ENCODE data around the gene PRR15L.

PRR15L gene

DNA sequence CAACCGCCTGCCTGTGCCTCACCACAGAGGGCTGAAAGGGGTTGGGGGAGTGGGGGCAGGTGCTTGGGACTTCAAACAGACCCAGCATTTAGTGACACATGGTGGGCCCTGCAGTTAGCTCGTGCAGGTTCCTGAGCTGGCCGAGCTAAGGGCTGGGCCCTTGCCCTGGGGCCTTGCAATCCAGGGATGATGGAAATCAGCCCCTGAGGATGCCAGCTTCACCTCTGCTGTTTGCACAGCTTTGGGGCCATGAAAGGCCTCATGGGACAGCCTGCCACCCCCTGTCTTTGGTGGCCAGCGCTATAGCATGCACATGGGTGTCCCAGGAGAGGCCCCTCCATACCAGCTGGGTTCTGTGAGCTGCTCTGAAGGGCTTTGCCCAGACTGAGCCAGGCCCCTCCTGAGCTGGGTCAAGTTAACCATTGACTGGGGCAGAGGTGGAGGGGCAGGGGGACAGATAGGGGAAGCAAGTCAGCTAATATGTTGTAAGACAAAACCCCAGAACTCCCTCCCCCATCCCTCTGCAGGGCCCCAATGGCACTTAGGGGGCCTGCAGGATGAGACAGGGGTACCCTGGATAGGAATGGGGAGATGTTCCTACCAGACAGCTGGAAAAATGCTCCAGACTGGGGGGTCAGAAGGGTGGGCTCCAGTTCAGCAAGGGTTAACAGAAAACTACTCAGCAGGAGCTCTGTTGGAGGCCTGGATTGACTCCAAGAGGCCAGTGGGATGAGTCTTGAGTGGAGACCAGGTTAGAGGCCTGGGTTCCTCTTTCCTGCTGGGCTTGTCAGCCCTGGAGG is 692 bp downstream of the PRR15L start:
- H3K4me3 ChIP-seq (ENCODE audit: low read depth, low read length): 0 out of 2 replicates have a peak overlapping the region, but pooled peaks have one; percentile 30
- H3K27me3 ChIP-seq (ENCODE audit: control insufficient read depth, insufficient read depth, low read length): no peaks in the 10 kb centered on the region
- peaks cover 11% of the 10 kb centered on the region for H3K4me1 ChIP-seq (ENCODE audit: control insufficient read depth, insufficient read depth, low read length)
- H3K27ac ChIP-seq (ENCODE audit: low read depth, low read length): no peak overlapping the region
- H3K9me3 ChIP-seq (ENCODE audit: control insufficient read depth, insufficient read depth, low read length): no peaks in the 10 kb centered on the region
- H3K36me3 ChIP-seq (ENCODE audit: control insufficient read depth, insufficient read depth, low read length): no peaks in the 10 kb centered on the region
- no peak overlapping the region for H3K9ac ChIP-seq (ENCODE audit: low read depth, low read length)

DNA sequence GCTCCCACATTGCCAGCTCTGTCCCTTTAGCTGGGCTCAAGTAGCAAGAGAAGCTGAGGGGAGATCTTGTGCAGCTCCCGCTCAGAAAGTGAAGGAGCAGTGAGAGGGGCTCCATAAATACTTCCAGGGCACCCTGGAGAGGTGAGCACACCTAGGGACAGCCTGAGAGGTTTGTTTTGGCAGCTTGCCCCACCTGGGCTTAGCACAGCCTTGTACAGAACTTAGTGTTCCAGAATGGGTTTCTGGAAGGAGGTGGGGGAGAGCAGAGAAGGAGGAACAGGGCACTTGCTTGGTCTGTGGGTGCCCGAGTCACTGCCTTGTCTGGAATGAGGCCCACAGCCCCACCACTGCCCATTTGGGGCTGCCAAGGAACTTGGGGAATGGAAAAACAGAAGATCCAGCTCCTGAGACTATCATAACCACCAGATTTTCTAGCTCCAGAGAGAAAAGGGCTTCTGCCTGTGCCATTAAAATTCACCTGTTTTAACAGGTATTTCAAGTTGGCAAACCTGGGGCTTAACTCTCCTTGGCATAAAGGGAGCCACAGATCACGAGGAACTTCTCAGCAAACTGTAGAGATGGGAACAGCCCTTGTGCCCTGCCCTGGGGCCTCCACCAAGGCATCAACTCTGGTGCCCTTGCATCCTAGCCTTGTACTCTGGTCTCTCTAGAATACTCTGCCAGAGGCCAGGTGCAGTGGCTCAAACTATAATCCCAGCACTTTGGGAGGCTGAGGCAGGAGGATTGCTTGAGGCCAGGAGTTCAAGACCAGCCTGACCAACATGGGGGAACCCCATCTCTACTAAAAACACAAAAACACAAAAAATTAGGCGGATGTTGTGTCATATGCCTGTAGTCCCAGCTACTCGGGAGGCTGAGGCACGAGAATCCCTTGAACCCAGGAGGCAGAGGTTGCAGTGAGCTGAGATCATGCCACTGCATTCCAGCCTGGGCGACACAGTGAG is 1.9 kb downstream of the PRR15L start:
- H3K9ac ChIP-seq (ENCODE audit: low read depth, low read length): no peak overlapping the region
- no peaks in the 10 kb centered on the region for H3K27me3 ChIP-seq (ENCODE audit: control insufficient read depth, insufficient read depth, low read length)
- peaks cover 11% of the 10 kb centered on the region for H3K4me1 ChIP-seq (ENCODE audit: control insufficient read depth, insufficient read depth, low read length)
- H3K36me3 ChIP-seq (ENCODE audit: control insufficient read depth, insufficient read depth, low read length): no peaks in the 10 kb centered on the region
- H3K9me3 ChIP-seq (ENCODE audit: control insufficient read depth, insufficient read depth, low read length): no peaks in the 10 kb centered on the region
- H3K27ac ChIP-seq (ENCODE audit: low read depth, low read length): no peak overlapping the region
- H3K4me3 ChIP-seq (ENCODE audit: low read depth, low read length): no peak overlapping the region

DNA sequence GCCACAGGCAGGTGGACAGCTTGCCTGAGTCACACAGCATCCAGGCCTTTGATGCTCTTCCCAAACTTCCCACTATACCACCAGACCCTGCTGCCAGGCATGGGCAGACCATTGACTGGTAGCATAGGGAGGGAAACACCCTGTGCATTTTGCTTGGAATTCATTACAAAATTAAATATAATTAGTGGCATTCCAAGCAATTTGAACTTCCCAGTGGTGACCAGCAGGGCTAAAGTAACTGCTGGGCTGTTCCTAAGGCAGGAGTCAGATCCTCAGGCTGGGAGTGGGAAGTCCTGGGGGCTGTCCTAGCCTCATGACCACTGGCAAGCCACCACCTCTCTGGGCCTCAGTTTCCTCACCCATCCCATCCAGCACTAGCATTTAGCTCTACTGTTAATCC is 3.8 kb downstream of the PRR15L start:
- Histone ChIP-seq H3K9me3 (ENCODE audit: control insufficient read depth, insufficient read depth, low read length) (no peaks in the 10 kb centered on the region), H3K36me3 (ENCODE audit: control insufficient read depth, insufficient read depth, low read length) (no peaks in the 10 kb centered on the region), H3K4me3 (ENCODE audit: low read depth, low read length) (no peak overlapping the region), H3K27ac (ENCODE audit: low read depth, low read length) (no peak overlapping the region), H3K4me1 (ENCODE audit: control insufficient read depth, insufficient read depth, low read length) (peaks cover 15% of the 10 kb centered on the region), H3K9ac (ENCODE audit: low read depth, low read length) (no peak overlapping the region), H3K27me3 (ENCODE audit: control insufficient read depth, insufficient read depth, low read length) (no peaks in the 10 kb centered on the region)

DNA sequence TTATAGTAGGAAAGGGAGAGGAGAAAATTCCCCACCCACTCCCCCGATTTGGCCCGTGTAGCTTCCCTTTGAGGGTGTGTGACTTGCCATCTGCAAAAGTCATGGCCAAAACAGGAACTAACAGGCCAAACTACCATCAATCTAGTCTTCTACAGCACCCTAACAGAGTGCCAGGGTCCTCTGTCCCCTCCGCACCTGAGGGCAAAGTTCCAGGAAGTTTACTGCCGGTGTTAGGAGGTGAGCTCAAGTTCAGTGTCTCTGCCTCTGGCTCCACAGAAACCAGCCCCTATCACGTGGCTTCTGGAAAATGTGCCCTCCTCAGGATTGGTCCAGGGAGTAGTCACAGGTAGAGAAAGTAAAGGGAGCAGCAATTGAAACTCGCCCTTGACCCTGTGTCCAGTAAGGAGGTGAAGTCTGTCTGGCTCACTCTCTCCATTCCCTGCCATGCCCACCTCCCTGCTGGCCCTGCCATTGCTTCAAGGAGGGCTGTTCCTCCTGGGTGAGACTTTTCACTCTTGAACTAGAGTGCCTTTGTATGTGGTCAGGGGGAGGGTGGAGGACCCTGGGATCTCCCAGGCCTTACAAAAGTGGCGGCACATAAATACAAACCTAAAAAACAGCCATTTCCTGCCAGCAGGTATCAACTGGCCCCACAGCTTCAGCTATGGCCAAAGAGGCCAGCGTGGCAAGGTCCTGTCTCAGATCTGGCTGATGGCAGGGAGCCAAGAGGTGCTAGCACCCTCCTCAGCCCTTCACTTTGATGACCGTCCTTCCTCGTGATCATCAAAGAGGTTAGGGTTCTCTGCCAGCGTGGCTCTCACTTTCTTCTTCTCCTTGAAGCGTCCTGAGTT is 5.3 kb downstream of the PRR15L start:
- Histone ChIP-seq H3K9ac (ENCODE audit: low read depth, low read length) (no peak overlapping the region), H3K4me1 (ENCODE audit: control insufficient read depth, insufficient read depth, low read length) (peaks cover 7% of the 10 kb centered on the region), H3K27ac (ENCODE audit: low read depth, low read length) (no peak overlapping the region)

DNA sequence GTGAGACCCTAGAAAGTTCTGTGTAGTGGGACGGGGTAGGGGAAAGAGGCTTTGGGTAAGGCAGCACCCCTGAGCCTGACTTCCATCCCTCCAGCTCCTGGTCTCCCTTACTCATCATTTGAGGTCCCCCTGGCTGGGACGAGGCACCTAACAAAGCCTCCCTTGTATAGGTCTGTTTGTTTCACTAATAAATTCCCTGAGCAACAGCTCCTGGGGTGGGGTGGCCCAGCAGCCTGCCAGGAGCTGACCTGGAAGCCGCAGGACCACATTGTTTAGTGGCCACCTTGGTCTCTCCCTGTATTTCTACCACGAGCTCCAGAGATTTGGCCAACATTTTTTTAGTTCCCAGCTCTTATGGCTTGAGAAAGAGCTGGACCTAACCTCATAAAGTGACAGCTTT is 7.2 kb downstream of the PRR15L start:
- Histone ChIP-seq H3K36me3 (ENCODE audit: control insufficient read depth, insufficient read depth, low read length) (peaks cover 11% of the 10 kb centered on the region; the same call in 1 of the 2 replicates), H3K27me3 (ENCODE audit: control insufficient read depth, insufficient read depth, low read length) (no peaks in the 10 kb centered on the region), H3K4me3 (ENCODE audit: low read depth, low read length) (no peak overlapping the region), H3K27ac (ENCODE audit: low read depth, low read length) (no peak overlapping the region), H3K4me1 (ENCODE audit: control insufficient read depth, insufficient read depth, low read length) (0 out of 2 replicates have a peak, but pooled peaks cover 7% of the 10 kb centered on the region), H3K9me3 (ENCODE audit: control insufficient read depth, insufficient read depth, low read length) (no peaks in the 10 kb centered on the region), H3K9ac (ENCODE audit: low read depth, low read length) (no peak overlapping the region)

More for the DNA sequence above, 5.3 kb downstream of the PRR15L start:
- H3K36me3 ChIP-seq (ENCODE audit: control insufficient read depth, insufficient read depth, low read length): peaks cover 3% of the 10 kb centered on the region; the same call in 1 of the 2 replicates
- no peak overlapping the region for H3K4me3 ChIP-seq (ENCODE audit: low read depth, low read length)
- no peaks in the 10 kb centered on the region for H3K27me3 ChIP-seq (ENCODE audit: control insufficient read depth, insufficient read depth, low read length)
- no peaks in the 10 kb centered on the region for H3K9me3 ChIP-seq (ENCODE audit: control insufficient read depth, insufficient read depth, low read length)

DNA sequence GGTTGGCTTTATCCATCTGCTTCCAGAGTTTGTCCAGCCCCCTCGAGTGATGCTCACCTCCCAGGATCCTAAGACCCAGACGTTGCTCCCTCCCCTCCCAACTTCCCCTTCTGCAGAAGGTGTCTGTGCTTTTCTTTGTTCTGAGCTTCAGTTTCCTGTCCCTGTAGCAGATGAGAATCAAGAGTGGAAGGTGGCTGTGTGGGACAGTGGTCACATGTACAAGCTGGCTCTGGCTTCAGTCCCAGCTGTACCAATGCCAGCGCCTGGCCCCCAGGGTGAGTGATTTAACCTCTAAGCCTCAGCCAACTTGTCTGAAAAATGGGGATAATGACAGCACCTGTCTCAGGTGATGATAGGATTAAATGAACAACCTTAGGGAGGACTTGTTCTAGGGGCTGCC is 7.7 kb downstream of the PRR15L start:
- Histone ChIP-seq H3K9me3 (ENCODE audit: control insufficient read depth, insufficient read depth, low read length) (no peaks in the 10 kb centered on the region), H3K36me3 (ENCODE audit: control insufficient read depth, insufficient read depth, low read length) (peaks cover 11% of the 10 kb centered on the region; the same call in 1 of the 2 replicates), H3K27ac (ENCODE audit: low read depth, low read length) (no peak overlapping the region), H3K4me1 (ENCODE audit: control insufficient read depth, insufficient read depth, low read length) (0 out of 2 replicates have a peak, but pooled peaks cover 7% of the 10 kb centered on the region), H3K4me3 (ENCODE audit: low read depth, low read length) (no peak overlapping the region), H3K27me3 (ENCODE audit: control insufficient read depth, insufficient read depth, low read length) (no peaks in the 10 kb centered on the region), H3K9ac (ENCODE audit: low read depth, low read length) (no peak overlapping the region)

DNA sequence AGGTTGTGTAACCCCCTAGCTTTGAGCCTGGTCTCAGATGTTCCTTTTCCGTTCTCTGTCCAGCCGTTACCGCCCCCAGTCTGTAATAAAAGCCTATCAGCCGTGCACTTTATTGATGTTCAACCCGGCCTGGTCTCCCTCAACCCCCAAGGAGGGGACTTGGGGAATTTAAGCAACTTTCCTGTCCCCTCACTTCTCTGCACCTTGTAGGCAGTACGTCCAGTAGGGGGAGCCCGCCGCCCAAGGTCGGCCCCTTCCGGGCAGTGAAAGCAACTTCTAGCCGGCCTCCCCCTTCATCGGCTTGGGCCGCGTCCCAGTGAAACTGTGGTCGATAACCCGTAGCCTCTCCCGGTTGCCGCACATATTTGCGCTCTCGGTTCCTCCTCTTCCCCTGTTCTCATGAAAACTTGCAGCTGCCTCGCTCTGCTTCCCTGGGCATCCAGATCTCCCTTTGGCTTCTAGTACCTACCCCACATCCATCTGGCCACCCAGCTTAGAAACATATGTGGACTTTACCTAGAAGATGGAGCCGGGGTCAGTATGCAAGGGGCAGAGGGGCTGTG is 8.4 kb downstream of the PRR15L start:
- Histone ChIP-seq H3K36me3 (ENCODE audit: control insufficient read depth, insufficient read depth, low read length) (peaks cover 15% of the 10 kb centered on the region; the same call in 1 of the 2 replicates), H3K27me3 (ENCODE audit: control insufficient read depth, insufficient read depth, low read length) (no peaks in the 10 kb centered on the region), H3K9ac (ENCODE audit: low read depth, low read length) (no peak overlapping the region), H3K27ac (ENCODE audit: low read depth, low read length) (no peak overlapping the region), H3K4me3 (ENCODE audit: low read depth, low read length) (peak overlapping the region; percentile 21; the same call in 1 of the 2 replicates), H3K4me1 (ENCODE audit: control insufficient read depth, insufficient read depth, low read length) (0 out of 2 replicates have a peak, but pooled peaks cover 7% of the 10 kb centered on the region), H3K9me3 (ENCODE audit: control insufficient read depth, insufficient read depth, low read length) (no peaks in the 10 kb centered on the region)

DNA sequence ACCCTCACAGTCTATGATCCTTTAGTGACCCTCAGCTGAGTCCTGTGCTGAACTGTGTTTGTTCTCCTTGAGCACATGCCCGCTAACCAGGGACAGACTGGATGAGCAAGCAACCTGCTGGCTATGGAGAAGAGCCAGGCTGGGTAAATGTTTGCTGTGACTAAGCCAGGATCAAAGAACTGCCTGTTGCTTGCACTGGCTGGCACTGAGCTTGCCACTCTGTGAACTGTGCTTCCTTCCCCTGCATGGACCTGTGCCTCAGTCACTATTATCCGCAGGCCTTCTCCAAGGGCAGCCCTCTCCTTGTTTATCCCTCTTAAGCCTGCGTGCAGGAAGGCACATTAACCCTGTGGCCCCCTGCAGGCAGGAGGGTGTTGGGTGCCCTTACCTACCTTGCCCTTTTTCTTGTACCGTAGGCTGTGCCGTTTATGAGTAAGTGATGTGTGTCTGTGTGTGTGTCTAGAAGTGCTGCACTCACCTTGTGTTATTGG is 8.9 kb downstream of the PRR15L start:
- H3K9ac ChIP-seq (ENCODE audit: low read depth, low read length): no peak overlapping the region
- H3K9me3 ChIP-seq (ENCODE audit: control insufficient read depth, insufficient read depth, low read length): no peaks in the 10 kb centered on the region
- H3K27me3 ChIP-seq (ENCODE audit: control insufficient read depth, insufficient read depth, low read length): no peaks in the 10 kb centered on the region
- H3K36me3 ChIP-seq (ENCODE audit: control insufficient read depth, insufficient read depth, low read length): peaks cover 15% of the 10 kb centered on the region; the same call in 1 of the 2 replicates
- H3K4me1 ChIP-seq (ENCODE audit: control insufficient read depth, insufficient read depth, low read length): 0 out of 2 replicates have a peak, but pooled peaks cover 7% of the 10 kb centered on the region
- no peak overlapping the region for H3K27ac ChIP-seq (ENCODE audit: low read depth, low read length)
- no peak overlapping the region for H3K4me3 ChIP-seq (ENCODE audit: low read depth, low read length)

DNA sequence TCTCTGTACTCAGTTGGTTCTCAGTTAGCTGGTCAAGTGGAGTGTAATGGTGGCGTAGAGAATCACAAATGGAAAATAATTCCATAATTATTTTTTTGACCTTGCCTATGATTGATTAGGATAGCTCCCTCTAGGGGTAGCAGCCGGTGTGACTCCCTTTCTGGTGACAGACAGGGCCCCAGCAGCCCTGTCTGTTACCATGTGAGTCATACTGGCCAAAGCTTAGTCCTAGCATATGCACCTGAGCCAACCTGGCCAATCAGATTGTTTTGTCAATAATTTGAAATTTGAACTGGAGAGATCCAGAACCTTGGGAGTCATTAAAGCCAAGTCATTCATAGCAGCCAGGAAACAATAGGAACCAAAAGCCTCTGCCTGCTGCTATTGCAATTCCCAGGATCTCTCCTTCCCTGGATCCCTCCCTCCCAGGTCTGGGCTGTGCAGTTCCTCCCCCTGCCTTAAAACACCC is 10.7 kb downstream of the PRR15L start:
- 0 out of 2 replicates have a peak, but pooled peaks cover 7% of the 10 kb centered on the region for H3K4me1 ChIP-seq (ENCODE audit: control insufficient read depth, insufficient read depth, low read length)
- no peak overlapping the region for H3K4me3 ChIP-seq (ENCODE audit: low read depth, low read length)
- no peak overlapping the region for H3K9ac ChIP-seq (ENCODE audit: low read depth, low read length)
- H3K9me3 ChIP-seq (ENCODE audit: control insufficient read depth, insufficient read depth, low read length): no peaks in the 10 kb centered on the region
- H3K27ac ChIP-seq (ENCODE audit: low read depth, low read length): no peak overlapping the region
- H3K27me3 ChIP-seq (ENCODE audit: control insufficient read depth, insufficient read depth, low read length): no peaks in the 10 kb centered on the region
- peaks cover 15% of the 10 kb centered on the region; the same call in 1 of the 2 replicates for H3K36me3 ChIP-seq (ENCODE audit: control insufficient read depth, insufficient read depth, low read length)

DNA sequence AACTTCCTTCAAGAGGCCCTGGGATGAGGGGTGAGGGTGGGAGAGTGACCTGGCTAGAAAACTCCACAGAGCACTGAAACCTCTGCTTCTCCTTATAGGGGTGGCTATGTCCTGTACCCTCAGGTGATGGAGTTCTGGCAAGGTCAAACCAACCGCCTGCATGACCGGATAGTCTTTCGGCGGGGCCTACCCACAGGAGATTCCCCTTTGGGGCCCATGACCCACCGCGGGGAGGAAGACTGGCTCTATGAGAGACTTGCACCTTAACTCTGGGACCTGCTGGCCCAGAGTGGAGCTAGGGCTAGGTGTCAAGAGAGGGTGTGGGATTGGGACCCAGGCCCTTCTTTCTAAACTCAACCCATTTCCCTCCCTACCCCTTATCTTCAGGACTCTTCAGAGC is 11.2 kb downstream of the PRR15L start:
- H3K27ac ChIP-seq (ENCODE audit: low read depth, low read length): no peak overlapping the region
- no peaks in the 10 kb centered on the region for H3K9me3 ChIP-seq (ENCODE audit: control insufficient read depth, insufficient read depth, low read length)
- no peak overlapping the region for H3K9ac ChIP-seq (ENCODE audit: low read depth, low read length)
- peaks cover 15% of the 10 kb centered on the region; the same call in 1 of the 2 replicates for H3K36me3 ChIP-seq (ENCODE audit: control insufficient read depth, insufficient read depth, low read length)
- H3K27me3 ChIP-seq (ENCODE audit: control insufficient read depth, insufficient read depth, low read length): no peaks in the 10 kb centered on the region
- H3K4me3 ChIP-seq (ENCODE audit: low read depth, low read length): no peak overlapping the region
- 0 out of 2 replicates have a peak, but pooled peaks cover 7% of the 10 kb centered on the region for H3K4me1 ChIP-seq (ENCODE audit: control insufficient read depth, insufficient read depth, low read length)

Data from HUES48 (cell line).